GM21529 (cell line): ENCODE results near the gene RCCD1.

Experiments used
- ATAC-seq: cut with Tn5 transposase; IDR thresholded peaks from one replicate; pipeline ENCODE4 v1.9.1; 2021; ENCODE audit not compliant: unreplicated experiment

The RCCD1 gene

DNA sequence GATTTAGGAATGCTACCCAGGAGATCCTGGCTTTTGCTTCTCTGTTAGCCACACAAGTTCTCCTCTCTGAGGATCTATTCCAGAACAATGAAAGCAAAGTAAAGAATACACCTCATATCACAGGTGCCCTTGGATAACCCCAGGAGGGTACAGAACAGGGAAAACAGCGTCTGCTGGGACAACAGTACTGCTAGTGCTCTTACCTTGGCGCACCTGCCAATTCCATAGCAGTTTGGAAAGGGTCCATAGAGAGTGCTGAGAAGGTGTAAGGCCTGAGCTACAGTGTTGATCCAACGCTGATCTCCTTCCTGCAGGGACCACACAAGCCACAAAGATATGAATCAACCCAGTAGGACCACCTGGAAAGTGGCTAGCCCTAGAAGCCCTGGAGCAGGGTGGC lies 52.6 kb downstream of the RCCD1 start:
- ATAC-seq, result no peak
